IMR-90 (cell line): ENCODE results near the gene CLUH. TPM values are rescaled to one million over a fixed set of nuclear protein-coding genes. Genes with fewer than 3 reads are reported as not detected.

Source experiments
- ATAC-seq: fragments of 200-7000 bp; cut with Tn5 transposase; 2 replicates; pipeline ENCODE4 v1.9.1; 2020; ENCODE audit warnings: low read depth, mild to moderate bottlenecking, moderate library complexity
- BruUV-seq: library from RNA; stranded (reverse); fragments of 400-500 nt; replicated peaks from 2 replicates; lab custom pipeline; 2021; lab: Mats Ljungman, UMichigan
- CTCF ChIA-PET: fragments of 300-600 bp; formaldehyde crosslinking; extraction: SDS; loops from one replicate; lab custom pipeline; 2021; ENCODE audit warnings: antibody characterized with exemption; lab: Yijun Ruan, JAX
- POLR2A ChIA-PET: fragments of 300-600 bp; sonication (Branson Sonifier 250); formaldehyde crosslinking; loops from one replicate; lab custom pipeline; 2022; ENCODE audit warnings: antibody characterized with exemption; ENCODE audit not compliant: unreplicated experiment; lab: Charles Lee
- DNase-seq: peaks from one replicate; pipeline ENCODE4 v3.0.0; 2013
- H2AFZ ChIP-seq: replicated peaks from 2 replicates; pipeline ENCODE3; 2013; ENCODE audit warnings: low read length, mild to moderate bottlenecking; ENCODE audit not compliant: poor library complexity
- H2AK5ac ChIP-seq: 2 replicates; pipeline ENCODE4 v1.6.1; 2013; ENCODE audit warnings: low read depth, low read length, inconsistent platforms
- H2AK9ac ChIP-seq: replicated peaks from 2 replicates; pipeline ENCODE3; 2013; ENCODE audit warnings: mild to moderate bottlenecking, low read depth, low read length, moderate library complexity; ENCODE audit not compliant: poor library complexity
- H2BK120ac ChIP-seq: 2 replicates; pipeline ENCODE4 v1.6.1; 2013; ENCODE audit warnings: low read depth, low read length, inconsistent platforms
- H2BK15ac ChIP-seq: 3 replicates; pipeline ENCODE4 v1.6.1; 2013; ENCODE audit warnings: low read depth, low read length, inconsistent platforms
- H2BK20ac ChIP-seq: 2 replicates; pipeline ENCODE4 v1.6.1; 2013; ENCODE audit warnings: low read depth, mild to moderate bottlenecking, inconsistent platforms, low read length, moderate library complexity
- H2BK5ac ChIP-seq: 2 replicates; pipeline ENCODE4 v1.6.1; 2013; ENCODE audit warnings: mild to moderate bottlenecking, low read depth, low read length, inconsistent platforms; ENCODE audit not compliant: poor library complexity, severe bottlenecking
- H3K14ac ChIP-seq: replicated peaks from 2 replicates; pipeline ENCODE4 v1.6.1; 2013; ENCODE audit warnings: low read depth, low read length, inconsistent platforms
- H3K18ac ChIP-seq: 2 replicates; pipeline ENCODE4 v1.6.1; 2013; ENCODE audit warnings: low read depth, low read length, control low read depth
- H3K23ac ChIP-seq: 2 replicates; pipeline ENCODE4 v1.6.1; 2013; ENCODE audit warnings: low read depth, low read length, inconsistent platforms
- H3K27ac ChIP-seq: 2 replicates; pipeline ENCODE4 v1.5.1; 2013; ENCODE audit warnings: mild to moderate bottlenecking, control low read depth, low read length; ENCODE audit not compliant: insufficient read depth
- H3K27me3 ChIP-seq: 2 replicates; pipeline ENCODE4 v1.6.1; 2013; ENCODE audit warnings: low read length; ENCODE audit not compliant: control insufficient read depth, insufficient read depth
- H3K36me3 ChIP-seq: 2 replicates; pipeline ENCODE4 v1.6.1; 2013; ENCODE audit warnings: low read length, mixed read lengths; ENCODE audit not compliant: control insufficient read depth, insufficient read depth
- H3K4ac ChIP-seq: 2 replicates; pipeline ENCODE4 v1.6.1; 2013; ENCODE audit warnings: low read depth, low read length, inconsistent platforms
- H3K4me1 ChIP-seq: 2 replicates; pipeline ENCODE4 v1.6.1; 2013; ENCODE audit warnings: low read length, mixed read lengths; ENCODE audit not compliant: control insufficient read depth, insufficient read depth
- H3K4me2 ChIP-seq: 2 replicates; pipeline ENCODE4 v1.6.1; 2013; ENCODE audit warnings: low read depth, mild to moderate bottlenecking, control low read depth, low read length, moderate library complexity
- H3K4me3 ChIP-seq: 2 replicates; pipeline ENCODE4 v1.5.1; 2013; ENCODE audit warnings: low read depth, mild to moderate bottlenecking, control low read depth, low read length, moderate library complexity; ENCODE audit not compliant: insufficient read depth
- H3K56ac ChIP-seq: 2 replicates; pipeline ENCODE4 v1.6.1; 2013; ENCODE audit warnings: low read length, inconsistent platforms; ENCODE audit not compliant: insufficient read depth; ENCODE audit errors: extremely low read depth
- H3K79me1 ChIP-seq, 2 experiments: 2 replicates each; pipeline ENCODE4 v1.6.1; 2013; ENCODE audit warnings: low read length in 2 of 2, inconsistent platforms in 1 of 2, low read depth in 1 of 2
- H3K9ac ChIP-seq: 2 replicates; pipeline ENCODE4 v1.6.1; 2013; ENCODE audit warnings: low read depth, low read length, control low read depth
- H3K9me1 ChIP-seq: 2 replicates; pipeline ENCODE4 v1.6.1; 2013; ENCODE audit warnings: low read length, inconsistent platforms; ENCODE audit not compliant: insufficient read depth
- H3K9me3 ChIP-seq: 2 replicates; pipeline ENCODE4 v1.6.1; 2013; ENCODE audit warnings: low read length; ENCODE audit not compliant: control insufficient read depth, insufficient read depth
- H4K20me1 ChIP-seq: 2 replicates; pipeline ENCODE4 v1.6.1; 2013; ENCODE audit warnings: low read length, inconsistent platforms; ENCODE audit not compliant: insufficient read depth
- H4K5ac ChIP-seq: 2 replicates; pipeline ENCODE4 v1.6.1; 2013; ENCODE audit warnings: mild to moderate bottlenecking, low read depth, low read length, control low read depth
- H4K8ac ChIP-seq, 2 experiments: 2 replicates each; pipeline ENCODE4 v1.6.1; 2013; ENCODE audit warnings: low read depth in 2 of 2, low read length in 2 of 2, control low read depth in 1 of 2, inconsistent platforms in 1 of 2
- H4K91ac ChIP-seq: 2 replicates; pipeline ENCODE4 v1.6.1; 2013; ENCODE audit warnings: low read depth, low read length, inconsistent platforms; ENCODE audit not compliant: insufficient read depth
- BHLHE40 ChIP-seq: fragments of 150-350 bp; IDR thresholded peaks from 2 replicates; pipeline ENCODE4 v1.6.1; 2016; ENCODE audit warnings: mild to moderate bottlenecking, low read depth, low read length
- CEBPB ChIP-seq: IDR thresholded peaks from 2 replicates; pipeline ENCODE4 v1.6.1; 2012; ENCODE audit warnings: low read depth, low read length, improper control_type of control experiment
- CHD1 ChIP-seq: IDR thresholded peaks from 2 replicates; pipeline ENCODE4 v1.6.1; 2012; ENCODE audit warnings: low read depth, low read length, improper control_type of control experiment
- CTCF ChIP-seq: conservative IDR thresholded peaks from 2 replicates; pipeline ENCODE4 v1.5.1; 2012; ENCODE audit warnings: mild to moderate bottlenecking, low read depth, low read length, improper control_type of control experiment
- ELK1 ChIP-seq: fragments of 150-350 bp; IDR thresholded peaks from 2 replicates; pipeline ENCODE4 v1.6.1; 2016; ENCODE audit warnings: low read depth, mild to moderate bottlenecking, low read length, moderate library complexity, borderline replicate concordance
- FOS ChIP-seq: fragments of 150-350 bp; IDR thresholded peaks from 2 replicates; pipeline ENCODE4 v1.6.1; 2016; ENCODE audit warnings: low read depth, low read length
- MAFK ChIP-seq: IDR thresholded peaks from 2 replicates; pipeline ENCODE4 v1.6.1; 2012; ENCODE audit warnings: low read depth, low read length, improper control_type of control experiment
- MAZ ChIP-seq: IDR thresholded peaks from 2 replicates; pipeline ENCODE4 v1.6.1; 2012; ENCODE audit warnings: low read depth, mild to moderate bottlenecking, low read length, improper control_type of control experiment, moderate library complexity, borderline replicate concordance
- MXI1 ChIP-seq: IDR thresholded peaks from 2 replicates; pipeline ENCODE4 v1.6.1; 2012; ENCODE audit warnings: low read depth, mild to moderate bottlenecking, low read length, moderate library complexity, borderline replicate concordance
- NFE2L2 ChIP-seq: fragments of 150-350 bp; IDR thresholded peaks from 2 replicates; pipeline ENCODE4 v1.6.1; 2016; ENCODE audit warnings: low read depth, mild to moderate bottlenecking, low read length
- POLR2A ChIP-seq: IDR thresholded peaks from 2 replicates; pipeline ENCODE4 v1.6.1; 2012; ENCODE audit warnings: mild to moderate bottlenecking, low read depth, low read length
- RAD21 ChIP-seq: IDR thresholded peaks from 2 replicates; pipeline ENCODE4 v1.6.1; 2012; ENCODE audit warnings: low read length, improper control_type of control experiment
- RCOR1 ChIP-seq: IDR thresholded peaks from 2 replicates; pipeline ENCODE4 v1.6.1; 2012; ENCODE audit warnings: mild to moderate bottlenecking, low read length, improper control_type of control experiment; ENCODE audit not compliant: insufficient replicate concordance
- RFX5 ChIP-seq: IDR thresholded peaks from 2 replicates; pipeline ENCODE4 v1.8.0; 2012; ENCODE audit warnings: low read depth, mild to moderate bottlenecking, low read length, moderate library complexity
- SMC3 ChIP-seq: fragments of 150-350 bp; IDR thresholded peaks from 2 replicates; pipeline ENCODE4 v1.6.1; 2016; ENCODE audit warnings: low read depth, mild to moderate bottlenecking, antibody characterized with exemption, low read length, moderate library complexity
- WGBS, 2 experiments: methylation state at CpG; one replicate each; pipeline versions ENCODE4 v1.1.5 to v1.1.7; 2013; ENCODE audit warnings: missing lambda C conversion rate in 2 of 2; ENCODE audit not compliant: insufficient read length in 1 of 2; ENCODE audit errors: extremely low coverage in 2 of 2; 5-methylcytosine and 5-hydroxymethylcytosine counted together
- dilution Hi-C: fragments of 300-500 bp; cut with HindIII; formaldehyde crosslinking; loops from one replicate; pipeline ENCODE4 v1.14.3; 2018; ENCODE audit warnings: low sequenced_read_pairs; ENCODE audit not compliant: unreplicated experiment
- in situ Hi-C: fragments of 300-500 bp; cut with MboI; formaldehyde crosslinking; loops from 3 replicates; pipeline ENCODE4 v1.14.3; 2019; ENCODE audit warnings: low sequenced_read_pairs, inconsistent platforms, mixed read lengths
- intact Hi-C: fragments of 100-400 bp; cut with micrococcal nuclease; formaldehyde crosslinking; loops from 2 replicates; pipeline ENCODE4 v1.10.0; 2022
- polyA plus RNA-seq, 3 experiments: library from polyadenylated mRNA; depleted of rRNA; stranded (reverse); fragments of >200 nt; gene quantifications; 2 replicates each; pipeline ENCODE4 v1.2.3, GENCODE V29; 2012; ENCODE audit warnings: low replicate concordance in 1 of 3
- total RNA-seq: library from RNA; depleted of rRNA; stranded (reverse); fragments of >200 nt; gene quantifications from 2 replicates; pipeline ENCODE4 v1.2.3, GENCODE V29; 2012
- TF ChIP-seq, protein P1 (sequence below): fragments of 150-350 bp; IDR thresholded peaks from 2 replicates; pipeline ENCODE4 v1.6.1; 2017; ENCODE audit warnings: mild to moderate bottlenecking, antibody characterized with exemption, low read length, low read depth

The CLUH gene
- total and polyA plus RNA-seq, 2 of the 4 experiments (the other 2 are of a cell fraction): 12.9 to 42.0 TPM

DNA sequence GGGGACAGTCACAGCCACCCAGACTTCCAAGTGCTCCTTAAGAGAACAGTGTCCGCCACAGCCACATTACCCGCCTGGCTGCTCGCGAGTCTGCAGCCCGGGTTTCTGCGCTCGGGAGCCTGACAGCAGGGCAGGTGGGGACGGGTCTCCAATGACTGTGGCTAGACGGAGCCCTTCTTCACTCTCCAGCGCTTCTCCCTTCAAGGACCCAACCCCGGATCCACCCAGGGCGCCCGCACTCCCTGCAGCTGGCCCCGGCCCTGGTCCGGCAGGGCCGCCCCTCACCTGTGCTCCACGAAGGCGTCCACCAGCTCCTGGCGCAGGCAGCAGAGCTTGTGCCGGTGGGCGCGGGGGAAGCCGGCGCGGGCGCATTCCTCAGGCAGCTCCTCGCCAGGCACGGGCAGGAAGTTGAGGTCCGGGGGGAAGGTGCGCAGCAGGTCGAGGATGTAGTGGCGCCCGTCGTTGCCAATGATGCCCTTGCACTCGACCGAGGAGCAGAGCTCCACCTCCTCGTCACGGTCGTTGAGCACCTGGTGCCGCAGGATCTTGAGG, 13.9 kb downstream of the CLUH start:
- Histone ChIP-seq H3K27me3 (no peaks in the 10 kb centered on the region), H3K9ac (no peak overlapping the region), H3K36me3 (peaks cover 61% of the 10 kb centered on the region), H3K27ac (no peak overlapping the region), H4K8ac (no peak overlapping the region), H4K20me1 (no peaks in the 10 kb centered on the region; the same call in 1 of the 2 replicates), H3K56ac (no peak overlapping the region), H3K9me1 (no peaks in the 10 kb centered on the region), H2BK20ac (no peak overlapping the region), H3K4me3 (no peak overlapping the region), H4K5ac (no peak overlapping the region), H3K14ac (no peak overlapping the region), H3K4ac (no peak overlapping the region), H2BK120ac (no peak overlapping the region), H3K79me1 (0 out of 4 replicates have a peak, but pooled peaks cover 0 to 9% of the 10 kb centered on the region in 2 experiments), H3K18ac (no peak overlapping the region), H3K9me3 (no peaks in the 10 kb centered on the region), H3K4me2 (no peak overlapping the region), H2AK9ac (no peak overlapping the region), H2BK15ac (no peak overlapping the region), H4K91ac (no peak overlapping the region), H3K23ac (no peak overlapping the region), H2AK5ac (no peak overlapping the region), H3K4me1 (no peaks in the 10 kb centered on the region), H2AFZ (no peak overlapping the region), H2BK5ac (no peak overlapping the region)
- WGBS, 2 experiments: 97% methylated on average over 25 of the region's 40 CpGs; no CpG with 5 or more reads in 1 of the 2 experiments
- no TSS peak for BruUV-seq
- POLR2A ChIA-PET: no interaction called here
- dilution Hi-C loops: no loop called here
- CTCF ChIA-PET: no interaction called here
- intact Hi-C loops: no loop called here
- TF ChIP-seq FOS (no peak), POLR2A (no peak), CEBPB (no peak), RCOR1 (no peak), CHD1 (no peak), RAD21 (no peak), NFE2L2 (no peak), MXI1 (no peak), SMC3 (no peak), MAFK (no peak), ELK1 (no peak), RFX5 (no peak), MAZ (no peak), CTCF (no peak), BHLHE40 (no peak)
- TF ChIP-seq, protein P1, sequence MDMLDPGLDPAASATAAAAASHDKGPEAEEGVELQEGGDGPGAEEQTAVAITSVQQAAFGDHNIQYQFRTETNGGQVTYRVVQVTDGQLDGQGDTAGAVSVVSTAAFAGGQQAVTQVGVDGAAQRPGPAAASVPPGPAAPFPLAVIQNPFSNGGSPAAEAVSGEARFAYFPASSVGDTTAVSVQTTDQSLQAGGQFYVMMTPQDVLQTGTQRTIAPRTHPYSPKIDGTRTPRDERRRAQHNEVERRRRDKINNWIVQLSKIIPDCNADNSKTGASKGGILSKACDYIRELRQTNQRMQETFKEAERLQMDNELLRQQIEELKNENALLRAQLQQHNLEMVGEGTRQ: no peak
- DNase-seq (no peak), ATAC-seq (no peak)
- in situ Hi-C loops: no loop called here
